Thoracic aorta (tissue), 2 donors: Measurements from ENCODE around the gene RNF121. TPM values are rescaled to one million over a fixed set of nuclear protein-coding genes. Genes with fewer than 3 reads are reported as not detected.
A peak's percentile ranks its signal among the peaks of the same experiment; 100 is the strongest.

Source experiments
- ATAC-seq: fragments of 150-250 bp; one replicate; pipeline ENCODE4 v1.8.0; 2017; ENCODE audit warnings: low read depth; ENCODE audit not compliant: insufficient number of reproducible peaks, low FRiP score
- DNase-seq: peaks from one replicate; pipeline ENCODE4 v3.0.0-alpha.2; 2020; ENCODE audit warnings: low spot score
- H3K27ac ChIP-seq, 2 donors: fragments of 200-600 bp; sonication (generic); 1 replicate in 1 of 2; 2 replicates in 1 of 2; pipeline ENCODE4 v1.5.1; 2016; ENCODE audit warnings: mild to moderate bottlenecking in 2 of 2, moderate library complexity in 2 of 2
- H3K27me3 ChIP-seq: fragments of 200-600 bp; sonication (generic); replicated peaks from 2 replicates; pipeline ENCODE4 v1.6.0; 2016; ENCODE audit warnings: mild to moderate bottlenecking; ENCODE audit not compliant: insufficient read depth
- H3K36me3 ChIP-seq: fragments of 200-600 bp; sonication (generic); one replicate; pipeline ENCODE4 v1.5.1; 2016
- H3K4me1 ChIP-seq, 2 donors: fragments of 200-600 bp; sonication (generic); 1 replicate in 1 of 2; 2 replicates in 1 of 2; pipeline versions ENCODE4 v1.5.1 to v1.6.0; 2016; ENCODE audit warnings: low read depth in 2 of 2, mild to moderate bottlenecking in 1 of 2; ENCODE audit not compliant: control insufficient read depth in 1 of 2
- H3K4me3 ChIP-seq: fragments of 200-600 bp; sonication (generic); 2 replicates; pipeline ENCODE4 v1.5.1; 2016; ENCODE audit warnings: mild to moderate bottlenecking
- H3K9me3 ChIP-seq: fragments of 200-600 bp; sonication (generic); 2 replicates; pipeline ENCODE4 v1.5.1; 2016
- total RNA-seq, 2 donors: library from RNA; depleted of rRNA; stranded (reverse); fragments of >200 nt; gene quantifications; one replicate each; pipeline versions ENCODE4 v1.1.0 to v1.2.3, GENCODE V29; 2016
- TF ChIP-seq, protein P1 (sequence below): fragments of 200-600 bp; sonication (generic); IDR thresholded peaks from one replicate; pipeline ENCODE4 v1.5.1; 2019; ENCODE audit warnings: antibody characterized with exemption

RNF121 gene
- total RNA-seq, 2 donors from 2014 or later: 50.2 to 74.6 TPM

DNA sequence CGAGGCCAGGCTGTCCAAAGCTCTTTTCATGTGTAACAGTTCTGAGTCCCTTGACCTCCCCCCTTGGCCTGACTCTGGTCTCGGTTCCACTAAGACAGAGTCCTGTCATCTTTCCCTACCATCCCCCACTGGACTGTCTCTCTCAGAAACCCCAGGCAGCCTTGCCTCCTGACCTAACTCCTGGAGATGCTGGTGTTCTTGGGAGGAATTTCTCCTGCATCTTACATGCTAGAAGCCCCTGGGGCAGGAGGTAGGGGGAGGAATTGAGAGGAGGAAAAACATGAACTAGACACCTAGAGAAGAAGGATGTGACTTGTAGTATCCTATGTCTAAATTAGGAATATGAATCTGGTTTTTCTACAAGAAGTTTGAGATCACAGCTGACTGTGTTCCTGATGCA lies 69.2 kb downstream of the RNF121 start:
- TF ChIP-seq, protein P1, sequence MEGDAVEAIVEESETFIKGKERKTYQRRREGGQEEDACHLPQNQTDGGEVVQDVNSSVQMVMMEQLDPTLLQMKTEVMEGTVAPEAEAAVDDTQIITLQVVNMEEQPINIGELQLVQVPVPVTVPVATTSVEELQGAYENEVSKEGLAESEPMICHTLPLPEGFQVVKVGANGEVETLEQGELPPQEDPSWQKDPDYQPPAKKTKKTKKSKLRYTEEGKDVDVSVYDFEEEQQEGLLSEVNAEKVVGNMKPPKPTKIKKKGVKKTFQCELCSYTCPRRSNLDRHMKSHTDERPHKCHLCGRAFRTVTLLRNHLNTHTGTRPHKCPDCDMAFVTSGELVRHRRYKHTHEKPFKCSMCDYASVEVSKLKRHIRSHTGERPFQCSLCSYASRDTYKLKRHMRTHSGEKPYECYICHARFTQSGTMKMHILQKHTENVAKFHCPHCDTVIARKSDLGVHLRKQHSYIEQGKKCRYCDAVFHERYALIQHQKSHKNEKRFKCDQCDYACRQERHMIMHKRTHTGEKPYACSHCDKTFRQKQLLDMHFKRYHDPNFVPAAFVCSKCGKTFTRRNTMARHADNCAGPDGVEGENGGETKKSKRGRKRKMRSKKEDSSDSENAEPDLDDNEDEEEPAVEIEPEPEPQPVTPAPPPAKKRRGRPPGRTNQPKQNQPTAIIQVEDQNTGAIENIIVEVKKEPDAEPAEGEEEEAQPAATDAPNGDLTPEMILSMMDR: no peak
- no peak overlapping the region for H3K27ac ChIP-seq
- H3K9me3 ChIP-seq: no peaks in the 10 kb centered on the region
- H3K4me3 ChIP-seq: no peak overlapping the region
- DNase-seq: no peak
- H3K27me3 ChIP-seq: no peaks in the 10 kb centered on the region
- peaks cover 10% of the 10 kb centered on the region for H3K36me3 ChIP-seq
- H3K4me1 ChIP-seq: peaks cover 10 to 18% of the 10 kb centered on the region in 2 donors
- ATAC-seq: no peak

DNA sequence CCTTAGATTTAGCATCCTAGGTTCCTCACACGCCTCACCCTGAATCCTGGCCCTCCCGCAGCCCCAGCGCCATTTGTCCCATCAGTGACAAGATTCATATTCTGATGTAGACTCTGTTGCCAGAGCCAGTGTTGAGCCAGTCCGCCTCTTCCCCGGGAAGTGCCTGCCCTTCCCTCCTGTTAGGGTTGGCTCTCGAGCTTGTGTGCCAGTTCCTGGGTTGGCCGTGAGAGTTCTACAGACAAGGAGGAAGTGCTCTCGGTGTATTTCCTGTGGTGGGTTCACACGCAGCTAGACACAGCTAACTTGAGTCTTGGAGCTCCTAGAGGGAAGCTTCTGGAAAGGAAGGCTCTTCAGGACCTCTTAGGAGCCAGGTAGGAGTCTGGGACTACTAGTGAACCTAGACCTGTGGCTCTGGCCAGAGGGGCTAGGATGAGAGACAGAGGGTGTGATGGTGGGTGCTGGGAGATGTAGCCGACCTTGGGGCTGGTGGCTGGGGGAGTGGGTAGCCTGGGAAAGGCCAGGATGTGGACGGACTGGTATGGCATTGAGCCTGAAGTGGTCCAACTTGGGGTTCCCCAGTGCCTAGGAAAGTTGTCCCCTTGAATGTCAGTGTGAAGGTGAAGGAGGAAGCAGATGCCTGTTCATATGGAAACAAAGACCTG lies 69.9 kb downstream of the RNF121 start, which contains the start of gene IL18BP:
Gene IL18BP, plus strand, starts transcription at position 261 of the 662 bp plus-strand sequence. CDS start 1,076 bp downstream, outside the sequence.
- Histone ChIP-seq H3K4me3 (peak within 1 kb of the TSS; percentile 54), H3K27ac (peak within 1 kb of the TSS; percentile 51 to 73), H3K4me1 (peaks cover 10 to 18% of the 10 kb centered on the region in 2 donors), H3K9me3 (no peaks in the 10 kb centered on the region), H3K27me3 (no peaks in the 10 kb centered on the region), H3K36me3 (peaks cover 17% of the 10 kb centered on the region)
- no peak for DNase-seq
- no peak for ATAC-seq
- TF ChIP-seq, protein P1: no peak

DNA sequence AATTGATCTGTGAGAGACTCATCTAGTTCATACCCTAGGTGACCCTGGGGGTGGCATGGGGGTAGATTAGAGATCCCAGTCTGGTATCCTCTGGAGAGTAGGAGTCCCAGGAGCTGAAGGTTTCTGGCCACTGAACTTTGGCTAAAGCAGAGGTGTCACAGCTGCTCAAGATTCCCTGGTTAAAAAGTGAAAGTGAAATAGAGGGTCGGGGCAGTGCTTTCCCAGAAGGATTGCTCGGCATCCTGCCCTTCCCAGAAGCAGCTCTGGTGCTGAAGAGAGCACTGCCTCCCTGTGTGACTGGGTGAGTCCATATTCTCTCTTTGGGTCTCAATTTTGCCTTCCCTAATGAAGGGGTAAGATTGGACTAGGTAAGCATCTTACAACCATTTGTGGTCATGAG lies 70.5 kb downstream of the RNF121 start:
- peak overlapping the region; percentile 54 for H3K4me3 ChIP-seq
- no peak for DNase-seq
- peak overlapping the region; percentile 51 to 73 for H3K27ac ChIP-seq
- TF ChIP-seq, protein P1: no peak
- peaks cover 10 to 18% of the 10 kb centered on the region in 2 donors for H3K4me1 ChIP-seq
- ATAC-seq: peak; percentile 40
- H3K27me3 ChIP-seq: no peaks in the 10 kb centered on the region
- H3K9me3 ChIP-seq: no peaks in the 10 kb centered on the region
- peaks cover 23% of the 10 kb centered on the region for H3K36me3 ChIP-seq

DNA sequence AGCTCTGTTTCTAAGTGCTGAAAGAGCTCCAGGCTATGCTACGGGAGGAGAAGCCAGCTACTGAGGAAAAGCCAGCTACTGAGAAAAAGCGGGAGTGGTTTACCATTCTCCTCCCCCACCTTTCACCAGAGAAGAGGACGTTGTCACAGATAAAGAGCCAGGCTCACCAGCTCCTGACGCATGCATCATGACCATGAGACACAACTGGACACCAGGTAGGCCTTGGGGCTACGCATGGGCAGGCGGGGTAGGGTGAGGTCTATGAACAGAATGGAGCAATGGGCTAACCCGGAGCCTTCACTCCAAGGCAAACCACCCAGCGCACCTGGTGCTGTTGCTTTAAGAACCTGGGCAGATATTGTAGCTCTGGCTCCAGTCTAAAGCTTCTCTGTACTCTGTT lies 71.0 kb downstream of the RNF121 start:
- Histone ChIP-seq H3K4me3 (peak overlapping the region; percentile 54), H3K4me1 (peaks cover 10 to 18% of the 10 kb centered on the region in 2 donors), H3K27me3 (no peaks in the 10 kb centered on the region), H3K9me3 (no peaks in the 10 kb centered on the region), H3K36me3 (peaks cover 27% of the 10 kb centered on the region), H3K27ac (peak overlapping the region; percentile 51 to 73)
- TF ChIP-seq, protein P1: no peak
- DNase-seq: no peak
- no peak for ATAC-seq

DNA sequence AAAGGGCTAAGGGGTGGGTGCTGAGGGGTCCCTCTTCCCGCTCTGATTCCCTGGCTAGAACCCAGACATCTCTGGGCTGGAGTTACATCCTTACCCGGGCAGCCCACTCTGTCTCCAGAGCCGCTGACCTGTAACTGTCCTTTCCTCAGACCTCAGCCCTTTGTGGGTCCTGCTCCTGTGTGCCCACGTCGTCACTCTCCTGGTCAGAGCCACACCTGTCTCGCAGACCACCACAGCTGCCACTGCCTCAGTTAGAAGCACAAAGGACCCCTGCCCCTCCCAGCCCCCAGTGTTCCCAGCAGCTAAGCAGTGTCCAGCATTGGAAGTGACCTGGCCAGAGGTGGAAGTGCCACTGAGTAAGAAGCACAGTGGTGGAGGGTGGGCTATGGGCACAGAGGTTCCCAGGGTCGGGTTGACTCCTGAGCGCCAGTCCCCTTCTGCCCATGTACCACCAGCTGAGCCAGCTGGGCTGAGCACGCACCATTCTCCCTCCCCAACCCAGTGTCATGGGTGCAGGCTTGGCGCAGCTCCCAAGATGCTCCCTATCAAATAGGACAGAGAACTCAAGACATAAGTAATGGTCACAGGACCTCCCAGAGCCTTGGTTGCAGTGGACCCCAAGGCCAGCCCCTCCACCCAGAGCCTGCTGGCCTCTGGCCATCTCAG lies 71.5 kb downstream of the RNF121 start:
- no peak overlapping the region for H3K4me3 ChIP-seq
- H3K27me3 ChIP-seq: no peaks in the 10 kb centered on the region
- H3K4me1 ChIP-seq: peaks cover 10 to 18% of the 10 kb centered on the region in 2 donors
- no peak for DNase-seq
- H3K27ac ChIP-seq: peak overlapping the region; percentile 51 to 73
- no peak for ATAC-seq
- H3K9me3 ChIP-seq: no peaks in the 10 kb centered on the region
- peaks cover 33% of the 10 kb centered on the region for H3K36me3 ChIP-seq
- TF ChIP-seq, protein P1: no peak
